ENCODE data around the gene CNPY2.

DNA sequence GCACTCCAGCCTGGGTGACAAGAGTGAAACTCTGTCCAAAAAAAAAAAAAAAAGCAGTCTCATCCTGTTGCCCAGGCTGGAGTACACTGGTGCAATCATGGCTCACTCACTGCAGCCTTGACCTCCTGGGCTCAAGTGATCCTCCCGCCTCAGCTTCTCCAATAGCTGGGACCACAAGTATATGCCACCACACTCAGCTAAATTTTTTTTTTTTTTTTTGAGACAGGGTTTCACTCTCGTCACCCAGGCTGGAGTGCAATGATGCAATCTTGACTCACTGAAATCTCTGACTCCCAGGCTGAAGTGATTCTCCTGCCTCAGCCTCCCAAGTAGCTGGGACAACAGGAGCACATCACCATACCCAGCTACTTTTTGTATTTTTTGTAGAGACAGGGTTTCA is 5.2 kb upstream of the CNPY2 start:
- TF ChIP-seq TCF7 (CRISPR knock-in tag; IDR thresholded peaks at IDR 0.05; ENCODE audit: low read depth) (no peak), JUN (CRISPR knock-in tag; IDR thresholded peaks at IDR 0.05) (no peak), CREB1 (CRISPR knock-in tag; IDR thresholded peaks at IDR 0.05) (no peak), RELA (CRISPR knock-in tag; IDR thresholded peaks at IDR 0.05; ENCODE audit: borderline replicate concordance) (no peak), KAT7 (CRISPR knock-in tag; IDR thresholded peaks at IDR 0.05; ENCODE audit: borderline replicate concordance) (no peak)
- TF ChIP-seq, protein P1, sequence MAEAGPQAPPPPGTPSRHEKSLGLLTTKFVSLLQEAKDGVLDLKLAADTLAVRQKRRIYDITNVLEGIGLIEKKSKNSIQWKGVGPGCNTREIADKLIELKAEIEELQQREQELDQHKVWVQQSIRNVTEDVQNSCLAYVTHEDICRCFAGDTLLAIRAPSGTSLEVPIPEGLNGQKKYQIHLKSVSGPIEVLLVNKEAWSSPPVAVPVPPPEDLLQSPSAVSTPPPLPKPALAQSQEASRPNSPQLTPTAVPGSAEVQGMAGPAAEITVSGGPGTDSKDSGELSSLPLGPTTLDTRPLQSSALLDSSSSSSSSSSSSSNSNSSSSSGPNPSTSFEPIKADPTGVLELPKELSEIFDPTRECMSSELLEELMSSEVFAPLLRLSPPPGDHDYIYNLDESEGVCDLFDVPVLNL (CRISPR knock-in tag; IDR thresholded peaks at IDR 0.05; ENCODE audit: borderline replicate concordance, low read depth): no peak
- TF ChIP-seq, protein P2, sequence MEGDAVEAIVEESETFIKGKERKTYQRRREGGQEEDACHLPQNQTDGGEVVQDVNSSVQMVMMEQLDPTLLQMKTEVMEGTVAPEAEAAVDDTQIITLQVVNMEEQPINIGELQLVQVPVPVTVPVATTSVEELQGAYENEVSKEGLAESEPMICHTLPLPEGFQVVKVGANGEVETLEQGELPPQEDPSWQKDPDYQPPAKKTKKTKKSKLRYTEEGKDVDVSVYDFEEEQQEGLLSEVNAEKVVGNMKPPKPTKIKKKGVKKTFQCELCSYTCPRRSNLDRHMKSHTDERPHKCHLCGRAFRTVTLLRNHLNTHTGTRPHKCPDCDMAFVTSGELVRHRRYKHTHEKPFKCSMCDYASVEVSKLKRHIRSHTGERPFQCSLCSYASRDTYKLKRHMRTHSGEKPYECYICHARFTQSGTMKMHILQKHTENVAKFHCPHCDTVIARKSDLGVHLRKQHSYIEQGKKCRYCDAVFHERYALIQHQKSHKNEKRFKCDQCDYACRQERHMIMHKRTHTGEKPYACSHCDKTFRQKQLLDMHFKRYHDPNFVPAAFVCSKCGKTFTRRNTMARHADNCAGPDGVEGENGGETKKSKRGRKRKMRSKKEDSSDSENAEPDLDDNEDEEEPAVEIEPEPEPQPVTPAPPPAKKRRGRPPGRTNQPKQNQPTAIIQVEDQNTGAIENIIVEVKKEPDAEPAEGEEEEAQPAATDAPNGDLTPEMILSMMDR (IDR thresholded peaks at IDR 0.05): no peak

Data from WTC11 (cell line).